ENCODE results near the gene SELENOP. TPM values are rescaled to one million over a fixed set of nuclear protein-coding genes. Genes with fewer than 3 reads are reported as not detected.

Gene SELENOP
- total and polyA plus RNA-seq, 2 experiments from 2014 or later = 11.0 to 12.3 TPM

- ATAC-seq = no peak
- no peak overlapping the region for H3K4me3 ChIP-seq
- peaks cover 13% of the 10 kb centered on the region for H3K79me2 ChIP-seq (replicated peaks; ENCODE audit: insufficient read depth)
- Mint-ChIP-seq H3K36me3 (ENCODE audit: low read depth) (peaks cover 49% of the 10 kb centered on the region), H3K4me1 (no peaks in the 10 kb centered on the region), H3K27ac (no peak overlapping the region), H3K27me3 (ENCODE audit: insufficient read depth, low read depth, poor library complexity) (no peaks in the 10 kb centered on the region), H3K9me3 (peaks cover 16% of the 10 kb centered on the region), H3K4me3 (no peak overlapping the region)
- H3K36me3 ChIP-seq (ENCODE audit: insufficient read depth) = no peaks in the 10 kb centered on the region; the same call in 1 of the 2 replicates
- TF ChIP-seq EZH2 (IDR thresholded peaks at IDR 0.05; ENCODE audit: low read depth, unreplicated experiment) (no peak), REST (IDR thresholded peaks at IDR 0.05; ENCODE audit: unreplicated experiment) (no peak), STAT1 (IDR thresholded peaks at IDR 0.05; ENCODE audit: unreplicated experiment) (no peak)
- H3K27me3 ChIP-seq (ENCODE audit: insufficient read depth) = no peaks in the 10 kb centered on the region
- H3K9me2 ChIP-seq (ENCODE audit: insufficient read depth) = 0 out of 2 replicates have a peak, but pooled peaks cover 4% of the 10 kb centered on the region
- H2AFZ ChIP-seq = no peak overlapping the region
- DNase-seq (ENCODE audit: low spot score) = no peak
- no peaks in the 10 kb centered on the region for H4K20me1 ChIP-seq (replicated peaks; ENCODE audit: insufficient read depth)
- no peaks in the 10 kb centered on the region for H3F3A ChIP-seq (replicated peaks; ENCODE audit: low read depth)
- H3K4me2 ChIP-seq = no peak overlapping the region
- H3K27ac ChIP-seq (ENCODE audit: low read depth) = no peak overlapping the region
- H3K4me1 ChIP-seq (ENCODE audit: insufficient read depth) = no peaks in the 10 kb centered on the region
Observed at GRCh38 chr5:42787845-42788244, 23.8 kb downstream of the SELENOP start.

- Histone ChIP-seq H2AFZ (no peak overlapping the region), H3K79me2 (replicated peaks; ENCODE audit: insufficient read depth) (peaks cover 13% of the 10 kb centered on the region), H3K4me3 (no peak overlapping the region), H3K9me2 (ENCODE audit: insufficient read depth) (no peaks in the 10 kb centered on the region), H3K27me3 (ENCODE audit: insufficient read depth) (no peaks in the 10 kb centered on the region), H3K36me3 (ENCODE audit: insufficient read depth) (no peaks in the 10 kb centered on the region; the same call in 1 of the 2 replicates), H4K20me1 (replicated peaks; ENCODE audit: insufficient read depth) (no peaks in the 10 kb centered on the region), H3F3A (replicated peaks; ENCODE audit: low read depth) (no peaks in the 10 kb centered on the region), H3K4me1 (ENCODE audit: insufficient read depth) (no peaks in the 10 kb centered on the region), H3K4me2 (no peak overlapping the region), H3K27ac (ENCODE audit: low read depth) (no peak overlapping the region)
- Mint-ChIP-seq H3K27ac (no peak overlapping the region), H3K4me3 (no peak overlapping the region), H3K27me3 (ENCODE audit: insufficient read depth, low read depth, poor library complexity) (no peaks in the 10 kb centered on the region), H3K36me3 (ENCODE audit: low read depth) (peaks cover 49% of the 10 kb centered on the region), H3K4me1 (no peaks in the 10 kb centered on the region), H3K9me3 (peaks cover 16% of the 10 kb centered on the region)
- ATAC-seq (no peak), DNase-seq (ENCODE audit: low spot score) (no peak)
- TF ChIP-seq ZNF331 (CRISPR knock-in tag; IDR thresholded peaks at IDR 0.05; ENCODE audit: low read depth) = no peak
- no peak for TF ChIP-seq EZH2phosphoT487 (IDR thresholded peaks at IDR 0.05; ENCODE audit: unreplicated experiment)
- TF ChIP-seq, protein P1, sequence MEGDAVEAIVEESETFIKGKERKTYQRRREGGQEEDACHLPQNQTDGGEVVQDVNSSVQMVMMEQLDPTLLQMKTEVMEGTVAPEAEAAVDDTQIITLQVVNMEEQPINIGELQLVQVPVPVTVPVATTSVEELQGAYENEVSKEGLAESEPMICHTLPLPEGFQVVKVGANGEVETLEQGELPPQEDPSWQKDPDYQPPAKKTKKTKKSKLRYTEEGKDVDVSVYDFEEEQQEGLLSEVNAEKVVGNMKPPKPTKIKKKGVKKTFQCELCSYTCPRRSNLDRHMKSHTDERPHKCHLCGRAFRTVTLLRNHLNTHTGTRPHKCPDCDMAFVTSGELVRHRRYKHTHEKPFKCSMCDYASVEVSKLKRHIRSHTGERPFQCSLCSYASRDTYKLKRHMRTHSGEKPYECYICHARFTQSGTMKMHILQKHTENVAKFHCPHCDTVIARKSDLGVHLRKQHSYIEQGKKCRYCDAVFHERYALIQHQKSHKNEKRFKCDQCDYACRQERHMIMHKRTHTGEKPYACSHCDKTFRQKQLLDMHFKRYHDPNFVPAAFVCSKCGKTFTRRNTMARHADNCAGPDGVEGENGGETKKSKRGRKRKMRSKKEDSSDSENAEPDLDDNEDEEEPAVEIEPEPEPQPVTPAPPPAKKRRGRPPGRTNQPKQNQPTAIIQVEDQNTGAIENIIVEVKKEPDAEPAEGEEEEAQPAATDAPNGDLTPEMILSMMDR (conservative IDR thresholded peaks at IDR 0.05; ENCODE audit: low read depth in 2 of 2) = no peak
- TF ChIP-seq, protein P2, sequence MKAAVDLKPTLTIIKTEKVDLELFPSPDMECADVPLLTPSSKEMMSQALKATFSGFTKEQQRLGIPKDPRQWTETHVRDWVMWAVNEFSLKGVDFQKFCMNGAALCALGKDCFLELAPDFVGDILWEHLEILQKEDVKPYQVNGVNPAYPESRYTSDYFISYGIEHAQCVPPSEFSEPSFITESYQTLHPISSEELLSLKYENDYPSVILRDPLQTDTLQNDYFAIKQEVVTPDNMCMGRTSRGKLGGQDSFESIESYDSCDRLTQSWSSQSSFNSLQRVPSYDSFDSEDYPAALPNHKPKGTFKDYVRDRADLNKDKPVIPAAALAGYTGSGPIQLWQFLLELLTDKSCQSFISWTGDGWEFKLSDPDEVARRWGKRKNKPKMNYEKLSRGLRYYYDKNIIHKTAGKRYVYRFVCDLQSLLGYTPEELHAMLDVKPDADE (IDR thresholded peaks at IDR 0.05) = no peak
- no peak for TF ChIP-seq ZNF462 (CRISPR knock-in tag; IDR thresholded peaks at IDR 0.05)
- no peak for TF ChIP-seq JUNB (IDR thresholded peaks at IDR 0.05; ENCODE audit: unreplicated experiment)
- TF ChIP-seq ZNF114 (CRISPR knock-in tag; IDR thresholded peaks at IDR 0.05) = no peak
Observed at GRCh38 chr5:42787073-42787472, 24.6 kb downstream of the SELENOP start.
